BJ (cell line): ENCODE results near the gene SFTA2. TPM values are rescaled to one million over a fixed set of nuclear protein-coding genes. Genes with fewer than 3 reads are reported as not detected.

Experiments used
- CTCF ChIA-PET: fragments of 350-600 bp; formaldehyde crosslinking; extraction: SDS; loops from one replicate; lab custom pipeline; 2021; ENCODE audit warnings: antibody characterized with exemption, inconsistent platforms; lab: Yijun Ruan, JAX
- POLR2A ChIA-PET: fragments of 300-600 bp; sonication (Branson Sonifier 250); formaldehyde crosslinking; extraction: SDS; loops from one replicate; lab custom pipeline; 2021; ENCODE audit warnings: antibody characterized with exemption; lab: Charles Lee
- DNase-seq: peaks from one replicate; pipeline ENCODE4 v3.0.0-alpha.2; 2011; ENCODE audit warnings: low read depth
- H3K27me3 ChIP-seq: 2 replicates; pipeline ENCODE4 v1.6.0; 2011; ENCODE audit warnings: low read length; ENCODE audit not compliant: control insufficient read depth, insufficient read depth
- H3K36me3 ChIP-seq: 2 replicates; pipeline ENCODE4 v1.5.1; 2011; ENCODE audit warnings: low read length; ENCODE audit not compliant: control insufficient read depth, insufficient read depth
- H3K4me3 ChIP-seq: 2 replicates; pipeline ENCODE4 v1.5.1; 2011; ENCODE audit warnings: low read depth, mild to moderate bottlenecking, control low read depth, low read length
- polyA plus RNA-seq: library from polyadenylated mRNA; depleted of rRNA; stranded (reverse); fragments of >200 nt; gene quantifications from 2 replicates; pipeline ENCODE4 v1.2.3, GENCODE V29; 2011
- TF ChIP-seq, protein P1 (sequence below): IDR thresholded peaks from 2 replicates; pipeline ENCODE4 v1.5.1; 2011; ENCODE audit warnings: low read depth, mild to moderate bottlenecking, control low read depth, inconsistent platforms, low read length, moderate library complexity; ENCODE audit not compliant: insufficient read depth

Gene SFTA2
- polyA plus RNA-seq, 1 experiment = not detected

DNA sequence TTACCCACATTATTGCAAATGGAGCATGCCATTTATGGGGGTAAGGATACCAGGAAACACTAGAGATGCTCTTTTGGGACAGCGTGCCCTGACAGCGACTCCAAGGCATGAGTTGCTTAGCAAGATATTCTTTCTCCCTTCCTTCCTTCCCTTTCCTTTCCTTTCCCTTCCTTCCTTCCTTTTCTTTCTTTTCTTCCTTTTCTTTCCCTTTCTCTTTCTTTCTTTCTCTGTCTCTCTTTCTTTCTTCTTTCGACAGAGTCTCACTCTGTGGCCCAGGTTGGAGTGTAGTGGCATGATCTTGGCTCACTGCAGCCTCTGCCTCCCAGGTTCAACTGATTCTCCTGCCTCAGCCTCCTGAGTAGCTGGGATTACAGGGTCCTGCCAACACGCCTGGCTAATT lies 12.1 kb upstream of the SFTA2 start:
- POLR2A ChIA-PET = no interaction called here
- H3K36me3 ChIP-seq = no peaks in the 10 kb centered on the region
- no peak overlapping the region for H3K4me3 ChIP-seq
- DNase-seq = no peak
- CTCF ChIA-PET = interaction anchor here (0.6 to 3.0 kb wide), 3 partner anchors 94 to 128 kb away, joined by 3 to 12 read pairs (median 10); no protein-coding TSS in a partner anchor
- TF ChIP-seq, protein P1, sequence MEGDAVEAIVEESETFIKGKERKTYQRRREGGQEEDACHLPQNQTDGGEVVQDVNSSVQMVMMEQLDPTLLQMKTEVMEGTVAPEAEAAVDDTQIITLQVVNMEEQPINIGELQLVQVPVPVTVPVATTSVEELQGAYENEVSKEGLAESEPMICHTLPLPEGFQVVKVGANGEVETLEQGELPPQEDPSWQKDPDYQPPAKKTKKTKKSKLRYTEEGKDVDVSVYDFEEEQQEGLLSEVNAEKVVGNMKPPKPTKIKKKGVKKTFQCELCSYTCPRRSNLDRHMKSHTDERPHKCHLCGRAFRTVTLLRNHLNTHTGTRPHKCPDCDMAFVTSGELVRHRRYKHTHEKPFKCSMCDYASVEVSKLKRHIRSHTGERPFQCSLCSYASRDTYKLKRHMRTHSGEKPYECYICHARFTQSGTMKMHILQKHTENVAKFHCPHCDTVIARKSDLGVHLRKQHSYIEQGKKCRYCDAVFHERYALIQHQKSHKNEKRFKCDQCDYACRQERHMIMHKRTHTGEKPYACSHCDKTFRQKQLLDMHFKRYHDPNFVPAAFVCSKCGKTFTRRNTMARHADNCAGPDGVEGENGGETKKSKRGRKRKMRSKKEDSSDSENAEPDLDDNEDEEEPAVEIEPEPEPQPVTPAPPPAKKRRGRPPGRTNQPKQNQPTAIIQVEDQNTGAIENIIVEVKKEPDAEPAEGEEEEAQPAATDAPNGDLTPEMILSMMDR = no peak
- peaks cover 12% of the 10 kb centered on the region for H3K27me3 ChIP-seq

DNA sequence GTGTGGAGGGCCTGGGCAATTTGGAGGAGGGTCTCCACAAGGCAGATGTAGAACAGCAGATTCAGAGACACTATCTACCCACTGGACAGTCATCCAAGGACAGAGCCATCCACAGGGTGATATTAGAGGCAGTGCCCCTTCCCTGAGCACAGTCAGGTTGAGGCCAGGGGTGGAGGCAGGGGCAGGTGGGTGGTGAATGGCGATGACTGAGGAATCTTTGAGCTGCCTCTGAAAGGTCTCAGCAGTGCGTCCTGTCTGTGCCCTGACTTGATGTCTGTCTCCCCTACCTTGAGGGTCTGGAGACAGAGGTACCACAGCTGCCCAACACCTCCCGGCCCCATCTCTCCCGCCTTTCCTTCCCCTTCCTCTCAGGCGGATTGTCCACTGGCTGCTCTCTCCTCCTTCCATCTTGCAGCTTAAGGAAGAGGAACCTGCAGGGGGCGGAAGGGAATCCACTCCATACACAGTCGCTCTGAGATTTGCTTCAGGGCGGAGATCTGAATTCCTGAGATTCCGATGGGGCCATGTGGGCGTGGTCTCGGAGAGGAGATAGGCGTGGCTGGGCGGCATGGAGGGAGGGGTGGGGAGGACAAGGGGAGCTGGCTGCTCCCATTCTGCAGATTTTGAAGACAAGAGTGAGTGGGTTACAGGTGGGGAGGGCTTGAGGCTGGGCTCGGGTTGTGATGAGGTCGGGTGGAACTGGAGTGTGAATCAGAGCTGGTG lies 10.5 kb upstream of the SFTA2 start:
- no peak overlapping the region for H3K4me3 ChIP-seq
- ChIA-PET CTCF (interaction anchor here (0.6 to 3.4 kb wide), 23 partner anchors 12 to 172 kb away, joined by 3 to 39 read pairs (median 5); partner anchors contain the start of genes PSORS1C1 and SFTA2), POLR2A (no interaction called here)
- DNase-seq = peak; percentile 35
- TF ChIP-seq, protein P1 = peak; percentile 84
- H3K27me3 ChIP-seq = peaks cover 10% of the 10 kb centered on the region
- H3K36me3 ChIP-seq = no peaks in the 10 kb centered on the region

DNA sequence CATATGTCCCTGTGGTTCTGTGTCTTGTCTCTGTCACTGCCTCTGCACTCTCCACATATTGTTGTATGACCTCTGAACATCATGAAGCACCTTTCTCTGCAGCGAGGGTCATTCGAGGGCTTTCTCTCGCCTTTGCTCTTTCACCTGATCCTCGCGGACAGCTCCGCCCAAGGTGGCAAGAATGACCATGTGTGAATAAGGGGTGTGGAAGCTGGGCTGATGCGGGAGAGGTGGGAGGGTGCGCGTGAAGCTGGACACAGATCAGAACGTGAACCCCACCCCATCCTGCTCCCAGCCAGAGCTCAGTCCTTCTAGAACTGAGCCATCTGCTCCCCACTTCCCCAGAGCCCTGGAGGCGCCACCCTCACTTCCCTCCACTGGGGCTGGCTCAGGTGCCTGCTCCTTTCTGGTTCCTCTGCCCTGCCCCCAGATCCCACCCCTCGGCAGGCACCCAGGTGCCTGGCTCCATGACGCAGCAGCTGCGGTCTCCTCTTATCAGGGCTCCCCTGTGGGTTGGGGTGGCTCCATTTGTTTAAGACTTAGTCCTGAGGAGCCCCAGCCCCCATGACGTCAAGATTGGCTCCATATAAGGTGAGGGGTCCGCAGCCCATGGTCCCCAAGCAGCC lies 8.5 kb upstream of the SFTA2 start, which contains the start of gene MUCL3:
Gene MUCL3 (plus strand): TSS at position 613 of the 626 bp plus-strand sequence. CDS start 27 bp downstream, outside the sequence.
- no peak for DNase-seq
- ChIA-PET POLR2A (no interaction called here), CTCF (interaction anchor here (0.7 to 3.4 kb wide), 10 partner anchors 10 to 146 kb away, joined by 3 to 39 read pairs (median 4); partner anchors contain the start of gene SFTA2)
- H3K4me3 ChIP-seq = no peak within 1 kb of the TSS
- peaks cover 4% of the 10 kb centered on the region; the same call in 1 of the 2 replicates for H3K27me3 ChIP-seq
- TF ChIP-seq, protein P1 = no peak
- H3K36me3 ChIP-seq = no peaks in the 10 kb centered on the region

DNA sequence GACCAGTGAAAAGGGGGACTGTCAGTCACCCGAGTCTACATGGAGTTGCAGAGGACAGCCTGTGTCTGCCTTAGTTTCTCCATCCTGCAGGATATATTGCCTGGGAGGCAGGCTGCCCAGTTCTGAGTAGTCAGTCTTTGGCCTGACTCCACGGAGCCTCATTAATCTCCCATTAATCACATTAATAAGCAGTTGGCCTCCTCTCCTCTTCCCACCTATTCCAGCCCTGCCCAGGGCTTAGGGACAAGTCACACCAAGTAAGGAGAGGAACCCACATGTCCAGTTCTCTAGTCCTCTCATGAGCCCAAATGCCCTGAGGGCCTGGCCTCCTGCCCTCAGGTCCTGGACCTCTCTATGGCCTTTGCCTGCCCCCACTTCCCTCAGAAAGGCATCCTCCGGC lies 7.5 kb upstream of the SFTA2 start:
- no peaks in the 10 kb centered on the region for H3K36me3 ChIP-seq
- peaks cover 4% of the 10 kb centered on the region; the same call in 1 of the 2 replicates for H3K27me3 ChIP-seq
- ChIA-PET POLR2A (no interaction called here), CTCF (interaction anchor here (1.3 to 1.8 kb wide), 2 partner anchors 105 to 148 kb away, joined by 3 to 4 read pairs; no protein-coding TSS in a partner anchor)
- TF ChIP-seq, protein P1 = no peak
- no peak overlapping the region for H3K4me3 ChIP-seq
- no peak for DNase-seq

DNA sequence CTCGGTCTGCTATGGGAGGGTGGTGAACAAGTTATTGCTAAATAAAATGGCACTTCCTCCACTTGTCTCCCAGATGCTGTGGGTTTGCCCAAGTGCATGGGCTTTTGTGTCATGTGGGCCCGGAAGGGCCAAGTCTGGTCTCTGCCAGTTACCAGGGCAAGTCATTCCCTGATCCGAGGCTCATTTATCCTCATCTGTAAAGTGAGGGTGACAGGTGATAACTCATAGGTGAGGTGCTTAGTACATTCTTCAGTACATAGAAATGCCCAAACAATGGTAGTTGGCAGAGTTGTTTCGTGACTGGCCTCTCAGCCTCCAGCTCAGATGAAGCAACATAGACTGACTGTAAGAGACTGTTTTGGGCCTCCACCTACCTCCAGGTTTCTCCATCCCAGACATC lies 6.8 kb upstream of the SFTA2 start:
- DNase-seq = no peak
- H3K27me3 ChIP-seq = peaks cover 4% of the 10 kb centered on the region; the same call in 1 of the 2 replicates
- ChIA-PET POLR2A (no interaction called here), CTCF (interaction anchor here (0.6 to 1.8 kb wide), 5 partner anchors 23 to 1912 kb away, joined by 3 to 4 read pairs (median 3); no protein-coding TSS in a partner anchor)
- TF ChIP-seq, protein P1 = no peak
- H3K36me3 ChIP-seq = no peaks in the 10 kb centered on the region
- no peak overlapping the region for H3K4me3 ChIP-seq
